HepG2 (cell line): Measurements from ENCODE around the gene CLPSL2. TPM values are rescaled to one million over a fixed set of nuclear protein-coding genes. Genes with fewer than 3 reads are reported as not detected.
A peak's percentile ranks its signal among the peaks of the same experiment; 100 is the strongest.

Source experiments
- ATF3 ChIP-seq: sonication (generic); formaldehyde crosslinking; IDR thresholded peaks from 2 replicates; pipeline ENCODE4 v1.4.0; 2020; ENCODE audit warnings: missing genetic modification reagents
- ATF7-NPFF ChIP-seq: sonication (generic); formaldehyde crosslinking; IDR thresholded peaks from 2 replicates; pipeline ENCODE4 v1.8.1; 2023; ENCODE audit warnings: mild to moderate bottlenecking, low read depth, missing genetic modification reagents, moderate library complexity
- CHD2 ChIP-seq: IDR thresholded peaks from 2 replicates; pipeline ENCODE4 v1.6.1; 2011; ENCODE audit warnings: low read depth, low read length, improper control_type of control experiment
- DMAP1 ChIP-seq: IDR thresholded peaks from 2 replicates; pipeline ENCODE4 v1.6.1; 2016
- FOSL2 ChIP-seq: sonication (generic); formaldehyde crosslinking; IDR thresholded peaks from 2 replicates; pipeline ENCODE4 v1.4.0; 2020; ENCODE audit warnings: missing genetic modification reagents
- KLF12 ChIP-seq: sonication (generic); formaldehyde crosslinking; IDR thresholded peaks from 2 replicates; pipeline ENCODE4 v1.4.0; 2020; ENCODE audit warnings: missing genetic modification reagents, borderline replicate concordance
- MAFF ChIP-seq: IDR thresholded peaks from 2 replicates; pipeline ENCODE4 v1.6.1; 2011; ENCODE audit warnings: low read depth, low read length, improper control_type of control experiment
- NFATC3 ChIP-seq: sonication (generic); formaldehyde crosslinking; IDR thresholded peaks from 2 replicates; pipeline ENCODE4 v1.5.1; 2020; ENCODE audit warnings: mild to moderate bottlenecking, missing genetic modification reagents
- NPAS2 ChIP-seq: sonication (generic); formaldehyde crosslinking; IDR thresholded peaks from 2 replicates; pipeline ENCODE4 v1.8.0; 2022; ENCODE audit warnings: mild to moderate bottlenecking, missing genetic modification reagents, borderline replicate concordance
- NRL ChIP-seq: sonication (generic); formaldehyde crosslinking; IDR thresholded peaks from 2 replicates; pipeline ENCODE4 v1.5.0; 2020; ENCODE audit warnings: missing genetic modification reagents, mild to moderate bottlenecking, moderate library complexity, borderline replicate concordance
- RELA ChIP-seq: sonication (generic); formaldehyde crosslinking; IDR thresholded peaks from 2 replicates; pipeline ENCODE4 v1.4.0; 2020; ENCODE audit warnings: missing genetic modification reagents
- U2AF1 ChIP-seq: fragments of 200-400 bp; formaldehyde crosslinking; optimal IDR thresholded peaks from 2 replicates; pipeline ENCODE3; 2017; ENCODE audit warnings: mild to moderate bottlenecking, low read depth, low read length
- ZFP82 ChIP-seq: sonication (generic); formaldehyde crosslinking; IDR thresholded peaks from 2 replicates; pipeline ENCODE4 v1.5.1; 2020; ENCODE audit warnings: mild to moderate bottlenecking, missing genetic modification reagents, borderline replicate concordance
- ZNF232 ChIP-seq: sonication (generic); formaldehyde crosslinking; IDR thresholded peaks from 2 replicates; pipeline ENCODE4 v1.4.0; 2020; ENCODE audit warnings: missing genetic modification reagents, borderline replicate concordance
- ZNF33B ChIP-seq: sonication (generic); formaldehyde crosslinking; IDR thresholded peaks from 2 replicates; pipeline ENCODE4 v1.5.1; 2020; ENCODE audit warnings: mild to moderate bottlenecking, missing genetic modification reagents
- ZNF367 ChIP-seq: sonication (generic); formaldehyde crosslinking; IDR thresholded peaks from 2 replicates; pipeline ENCODE4 v1.4.0; 2020; ENCODE audit warnings: missing genetic modification reagents, borderline replicate concordance
- ZNF7 ChIP-seq: IDR thresholded peaks from 2 replicates; pipeline ENCODE4 v1.6.1; 2016; ENCODE audit warnings: missing biosample characterization, missing genetic modification reagents
- ZNF740 ChIP-seq: sonication (generic); formaldehyde crosslinking; IDR thresholded peaks from 2 replicates; pipeline ENCODE4 v1.4.0; 2020; ENCODE audit warnings: missing genetic modification reagents
- ZNF790 ChIP-seq: sonication (generic); formaldehyde crosslinking; IDR thresholded peaks from 2 replicates; pipeline ENCODE4 v1.8.0; 2022; ENCODE audit warnings: missing genetic modification reagents, mild to moderate bottlenecking, borderline replicate concordance
- polyA plus RNA-seq, 8 experiments: library from polyadenylated mRNA; depleted of rRNA in 3 of 8; stranded (reverse) in 7 of 8; unstranded in 1 of 8; fragments of >200 nt; fragmentation: Illumina TruSeq in 4 of 8; extraction: Trizol in 4 of 8; gene quantifications; 2 replicates each; pipeline versions ENCODE4 v1.2.1 to v1.2.3, GENCODE V29; 2011 to 2016; ENCODE audit warnings: low read depth in 4 of 8, missing spikeins in 1 of 8, mixed read lengths in 1 of 8; ENCODE audit not compliant: insufficient read depth in 1 of 8
- total RNA-seq, 5 experiments: library from RNA; depleted of rRNA; stranded (reverse); fragments of >200 nt; fragmentation: Illumina TruSeq; extraction: Trizol; gene quantifications; 2 replicates each; pipeline ENCODE4 v1.2.3, GENCODE V29; 2016; ENCODE audit warnings: low read depth in 1 of 5
- TF ChIP-seq, protein P1 (sequence below): sonication (generic); formaldehyde crosslinking; IDR thresholded peaks from 2 replicates; pipeline ENCODE4 v1.5.1; 2020; ENCODE audit warnings: missing genetic modification reagents, mild to moderate bottlenecking, borderline replicate concordance
- TF ChIP-seq, protein P2 (sequence below): sonication (generic); formaldehyde crosslinking; conservative IDR thresholded peaks from 2 replicates; pipeline ENCODE4 v1.8.0; 2022; ENCODE audit warnings: mild to moderate bottlenecking, moderate library complexity, missing genetic modification reagents
- TF ChIP-seq, protein P3 (sequence below): IDR thresholded peaks from 2 replicates; pipeline ENCODE4 v1.6.1; 2016; ENCODE audit warnings: low read depth, control low read depth
- TF ChIP-seq, protein P4 (sequence below): sonication (generic); formaldehyde crosslinking; conservative IDR thresholded peaks from 2 replicates; pipeline ENCODE4 v1.8.0; 2022; ENCODE audit warnings: low read depth, missing genetic modification reagents

The CLPSL2 gene
- total and polyA plus RNA-seq, 2 of the 13 experiments (the other 11 are each of a cell fraction or from before 2014, with no cell fraction given): not detected

GRCh38 chr6:35731414-35731735 is 45.0 kb upstream of the CLPSL2 start (continued):
- TF ChIP-seq, protein P1, sequence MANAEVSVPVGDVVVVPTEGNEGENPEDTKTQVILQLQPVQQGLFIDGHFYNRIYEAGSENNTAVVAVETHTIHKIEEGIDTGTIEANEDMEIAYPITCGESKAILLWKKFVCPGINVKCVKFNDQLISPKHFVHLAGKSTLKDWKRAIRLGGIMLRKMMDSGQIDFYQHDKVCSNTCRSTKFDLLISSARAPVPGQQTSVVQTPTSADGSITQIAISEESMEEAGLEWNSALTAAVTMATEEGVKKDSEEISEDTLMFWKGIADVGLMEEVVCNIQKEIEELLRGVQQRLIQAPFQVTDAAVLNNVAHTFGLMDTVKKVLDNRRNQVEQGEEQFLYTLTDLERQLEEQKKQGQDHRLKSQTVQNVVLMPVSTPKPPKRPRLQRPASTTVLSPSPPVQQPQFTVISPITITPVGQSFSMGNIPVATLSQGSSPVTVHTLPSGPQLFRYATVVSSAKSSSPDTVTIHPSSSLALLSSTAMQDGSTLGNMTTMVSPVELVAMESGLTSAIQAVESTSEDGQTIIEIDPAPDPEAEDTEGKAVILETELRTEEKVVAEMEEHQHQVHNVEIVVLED (CRISPR knock-in tag): no peak; the same call in 1 of the 2 replicates
- TF ChIP-seq, protein P2, sequence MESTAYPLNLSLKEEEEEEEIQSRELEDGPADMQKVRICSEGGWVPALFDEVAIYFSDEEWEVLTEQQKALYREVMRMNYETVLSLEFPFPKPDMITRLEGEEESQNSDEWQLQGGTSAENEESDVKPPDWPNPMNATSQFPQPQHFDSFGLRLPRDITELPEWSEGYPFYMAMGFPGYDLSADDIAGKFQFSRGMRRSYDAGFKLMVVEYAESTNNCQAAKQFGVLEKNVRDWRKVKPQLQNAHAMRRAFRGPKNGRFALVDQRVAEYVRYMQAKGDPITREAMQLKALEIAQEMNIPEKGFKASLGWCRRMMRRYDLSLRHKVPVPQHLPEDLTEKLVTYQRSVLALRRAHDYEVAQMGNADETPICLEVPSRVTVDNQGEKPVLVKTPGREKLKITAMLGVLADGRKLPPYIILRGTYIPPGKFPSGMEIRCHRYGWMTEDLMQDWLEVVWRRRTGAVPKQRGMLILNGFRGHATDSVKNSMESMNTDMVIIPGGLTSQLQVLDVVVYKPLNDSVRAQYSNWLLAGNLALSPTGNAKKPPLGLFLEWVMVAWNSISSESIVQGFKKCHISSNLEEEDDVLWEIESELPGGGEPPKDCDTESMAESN (CRISPR knock-in tag): no peak
- TF ChIP-seq KLF12 (no peak), ZNF232 (CRISPR knock-in tag) (no peak; the same call in 1 of the 2 replicates), FOSL2 (CRISPR knock-in tag) (no peak), ATF7-NPFF (CRISPR knock-in tag) (no peak), NRL (CRISPR knock-in tag) (peak; percentile 92; the same call in 1 of the 2 replicates), CHD2 (no peak), ZNF7 (CRISPR knock-in tag) (no peak), RELA (CRISPR knock-in tag) (no peak), U2AF1 (no peak), NFATC3 (no peak), DMAP1 (CRISPR knock-in tag) (no peak), ZNF367 (CRISPR knock-in tag) (peak; percentile 10; the same call in 1 of the 2 replicates), ZNF33B (no peak), NPAS2 (CRISPR knock-in tag) (no peak), MAFF (no peak), ZFP82 (CRISPR knock-in tag) (no peak), ZNF740 (CRISPR knock-in tag) (no peak), ATF3 (CRISPR knock-in tag) (no peak), ZNF790 (CRISPR knock-in tag) (no peak)
- TF ChIP-seq, protein P3, sequence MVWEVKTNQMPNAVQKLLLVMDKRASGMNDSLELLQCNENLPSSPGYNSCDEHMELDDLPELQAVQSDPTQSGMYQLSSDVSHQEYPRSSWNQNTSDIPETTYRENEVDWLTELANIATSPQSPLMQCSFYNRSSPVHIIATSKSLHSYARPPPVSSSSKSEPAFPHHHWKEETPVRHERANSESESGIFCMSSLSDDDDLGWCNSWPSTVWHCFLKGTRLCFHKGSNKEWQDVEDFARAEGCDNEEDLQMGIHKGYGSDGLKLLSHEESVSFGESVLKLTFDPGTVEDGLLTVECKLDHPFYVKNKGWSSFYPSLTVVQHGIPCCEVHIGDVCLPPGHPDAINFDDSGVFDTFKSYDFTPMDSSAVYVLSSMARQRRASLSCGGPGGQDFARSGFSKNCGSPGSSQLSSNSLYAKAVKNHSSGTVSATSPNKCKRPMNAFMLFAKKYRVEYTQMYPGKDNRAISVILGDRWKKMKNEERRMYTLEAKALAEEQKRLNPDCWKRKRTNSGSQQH: no peak
- TF ChIP-seq, protein P4, sequence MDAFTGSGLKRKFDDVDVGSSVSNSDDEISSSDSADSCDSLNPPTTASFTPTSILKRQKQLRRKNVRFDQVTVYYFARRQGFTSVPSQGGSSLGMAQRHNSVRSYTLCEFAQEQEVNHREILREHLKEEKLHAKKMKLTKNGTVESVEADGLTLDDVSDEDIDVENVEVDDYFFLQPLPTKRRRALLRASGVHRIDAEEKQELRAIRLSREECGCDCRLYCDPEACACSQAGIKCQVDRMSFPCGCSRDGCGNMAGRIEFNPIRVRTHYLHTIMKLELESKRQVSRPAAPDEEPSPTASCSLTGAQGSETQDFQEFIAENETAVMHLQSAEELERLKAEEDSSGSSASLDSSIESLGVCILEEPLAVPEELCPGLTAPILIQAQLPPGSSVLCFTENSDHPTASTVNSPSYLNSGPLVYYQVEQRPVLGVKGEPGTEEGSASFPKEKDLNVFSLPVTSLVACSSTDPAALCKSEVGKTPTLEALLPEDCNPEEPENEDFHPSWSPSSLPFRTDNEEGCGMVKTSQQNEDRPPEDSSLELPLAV (CRISPR knock-in tag): no peak
